NT2/D1 (cell line): ENCODE measurements around the gene LFNG.
A peak's percentile ranks its signal among the peaks of the same experiment; 100 is the strongest.

ENCODE experiments used
- DNase-seq: peaks from one replicate; pipeline ENCODE4 v3.0.0-alpha.2; 2011; ENCODE audit warnings: low read depth, low spot score
- H3K27me3 ChIP-seq: 2 replicates; pipeline ENCODE4 v1.6.0; 2011; ENCODE audit warnings: mild to moderate bottlenecking; ENCODE audit not compliant: insufficient read length, insufficient read depth
- H3K36me3 ChIP-seq: 2 replicates; pipeline ENCODE4 v1.6.1; 2011; ENCODE audit warnings: mild to moderate bottlenecking, low read length, mixed read lengths; ENCODE audit not compliant: insufficient read depth, insufficient read length
- H3K4me1 ChIP-seq: 2 replicates; pipeline ENCODE4 v1.5.1; 2011; ENCODE audit not compliant: insufficient read depth, insufficient read length
- H3K4me3 ChIP-seq: 2 replicates; pipeline ENCODE4 v1.5.1; 2011; ENCODE audit warnings: low read depth; ENCODE audit not compliant: insufficient read length
- H3K9ac ChIP-seq: 2 replicates; pipeline ENCODE4 v1.6.0; 2011; ENCODE audit warnings: low read depth; ENCODE audit not compliant: insufficient read length
- H3K9me3 ChIP-seq: 2 replicates; pipeline ENCODE4 v1.5.1; 2011; ENCODE audit warnings: mild to moderate bottlenecking, low read length; ENCODE audit not compliant: insufficient read depth
- SUZ12 ChIP-seq: IDR thresholded peaks from 2 replicates; pipeline ENCODE4 v1.6.1; 2011; ENCODE audit not compliant: insufficient read length, insufficient read depth; ENCODE audit errors: extremely low read depth
- YY1 ChIP-seq: IDR thresholded peaks from 2 replicates; pipeline ENCODE4 v1.6.1; 2011; ENCODE audit not compliant: insufficient read length, insufficient read depth
- ZNF274 ChIP-seq: IDR thresholded peaks from 2 replicates; pipeline ENCODE4 v1.6.1; 2011; ENCODE audit warnings: mild to moderate bottlenecking, low read depth, low read length

Gene LFNG

DNA sequence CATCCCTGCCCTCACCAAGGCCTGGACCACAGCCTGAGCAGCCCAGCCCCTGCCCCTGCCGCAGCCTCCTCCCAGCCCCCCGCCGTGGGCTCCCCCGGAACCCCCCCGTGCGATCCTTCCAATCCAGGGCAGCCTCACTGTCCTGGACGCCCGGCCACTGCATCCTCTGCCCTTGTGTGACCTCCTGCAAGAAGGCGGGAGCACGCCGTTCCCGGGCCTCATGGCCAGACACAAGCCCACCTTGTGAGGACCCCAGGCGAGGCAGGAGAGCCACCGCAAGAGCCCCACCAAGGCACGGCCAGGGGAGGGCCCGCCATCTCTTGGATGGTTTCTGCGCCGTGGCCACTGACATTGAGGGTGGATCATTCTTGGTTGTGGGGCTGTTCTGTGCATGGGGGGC lies 7.8 kb upstream of the LFNG start:
- DNase-seq, result no peak
- Histone ChIP-seq H3K27me3 (peaks cover 4% of the 10 kb centered on the region), H3K36me3 (no peaks in the 10 kb centered on the region), H3K4me3 (no peak overlapping the region), H3K9me3 (no peaks in the 10 kb centered on the region), H3K9ac (peak overlapping the region; percentile 8), H3K4me1 (peaks cover 50% of the 10 kb centered on the region)
- no peak for TF ChIP-seq ZNF274
- no peak for TF ChIP-seq YY1
- TF ChIP-seq SUZ12, result no peak

DNA sequence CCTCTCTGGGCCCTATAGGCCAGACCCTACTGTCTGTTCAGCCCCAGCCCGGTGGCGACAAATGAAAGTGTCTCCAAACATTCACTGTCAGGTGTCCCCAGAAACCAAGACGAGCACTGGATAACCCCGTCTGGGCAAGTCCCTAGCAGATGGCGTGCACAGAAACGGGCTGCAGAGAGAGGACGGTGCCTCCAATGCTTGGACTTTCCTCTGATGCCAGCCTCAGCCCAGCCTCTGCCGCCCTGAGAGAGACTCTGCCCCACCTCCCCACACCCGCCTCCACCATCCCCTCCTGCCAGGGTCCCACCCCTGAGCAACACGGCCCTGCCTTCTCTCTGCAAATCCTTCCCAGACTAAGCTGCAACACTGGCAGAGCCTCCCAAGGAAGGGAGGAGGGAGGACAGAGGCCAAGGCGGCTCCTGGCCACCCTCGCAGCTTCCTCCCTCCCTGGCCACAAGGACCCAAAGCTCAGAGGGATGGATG lies 7.4 kb upstream of the LFNG start:
- peaks cover 53% of the 10 kb centered on the region for H3K4me1 ChIP-seq
- H3K27me3 ChIP-seq, result peaks cover 8% of the 10 kb centered on the region
- H3K9ac ChIP-seq, result peak overlapping the region; percentile 8
- H3K36me3 ChIP-seq, result no peaks in the 10 kb centered on the region
- DNase-seq, result no peak
- no peaks in the 10 kb centered on the region for H3K9me3 ChIP-seq
- TF ChIP-seq ZNF274 (no peak), YY1 (no peak), SUZ12 (no peak)
- H3K4me3 ChIP-seq, result no peak overlapping the region

DNA sequence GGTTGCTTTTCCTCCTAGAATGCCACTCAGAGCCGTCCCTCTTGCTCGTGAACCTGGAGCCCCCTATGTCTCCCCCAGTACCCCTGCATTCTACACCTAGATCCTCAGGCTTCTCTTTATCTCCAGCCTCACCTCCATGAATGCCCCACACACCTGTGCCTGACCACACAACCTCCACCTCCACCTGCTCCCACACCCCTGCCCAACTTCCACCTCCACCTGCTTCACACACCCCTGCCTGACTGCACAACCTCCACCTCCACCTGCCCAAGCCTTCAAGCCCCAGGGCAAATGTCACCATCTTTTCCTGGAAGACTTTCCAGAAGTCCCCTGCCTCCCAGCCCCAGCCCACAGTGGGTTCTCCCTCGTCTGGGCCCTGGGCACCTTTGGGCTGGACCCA lies 6.9 kb upstream of the LFNG start:
- Histone ChIP-seq H3K9me3 (no peaks in the 10 kb centered on the region), H3K4me1 (peaks cover 57% of the 10 kb centered on the region), H3K9ac (no peak overlapping the region), H3K27me3 (peaks cover 13% of the 10 kb centered on the region), H3K36me3 (no peaks in the 10 kb centered on the region), H3K4me3 (no peak overlapping the region)
- DNase-seq, result no peak
- TF ChIP-seq ZNF274, result no peak
- no peak for TF ChIP-seq YY1
- no peak for TF ChIP-seq SUZ12

DNA sequence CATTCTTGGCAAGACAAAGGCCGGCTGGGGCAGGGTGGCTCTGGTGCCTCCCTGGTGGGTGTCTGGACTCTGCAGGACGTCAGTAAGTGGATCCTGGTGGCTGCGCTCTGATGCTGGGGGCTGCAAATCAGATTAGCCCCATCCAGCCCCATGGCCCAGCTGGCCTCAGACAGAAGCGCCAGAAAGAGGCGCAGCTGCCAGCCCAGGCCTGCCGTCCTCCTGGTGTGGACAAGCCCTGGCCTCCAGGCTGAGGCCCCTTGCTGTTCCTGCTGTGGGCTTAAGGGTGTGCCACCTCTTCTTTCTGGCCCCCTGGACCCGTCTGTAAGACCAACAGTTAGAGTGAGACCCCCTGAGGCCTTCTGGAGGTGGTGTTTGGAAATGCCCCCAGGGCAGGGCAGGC lies 5.9 kb upstream of the LFNG start:
- peaks cover 23% of the 10 kb centered on the region for H3K27me3 ChIP-seq
- DNase-seq, result no peak
- no peak for TF ChIP-seq YY1
- TF ChIP-seq SUZ12, result no peak
- TF ChIP-seq ZNF274, result no peak
- no peak overlapping the region for H3K4me3 ChIP-seq
- H3K36me3 ChIP-seq, result no peaks in the 10 kb centered on the region
- peaks cover 58% of the 10 kb centered on the region for H3K4me1 ChIP-seq
- H3K9ac ChIP-seq, result no peak overlapping the region
- no peaks in the 10 kb centered on the region for H3K9me3 ChIP-seq

DNA sequence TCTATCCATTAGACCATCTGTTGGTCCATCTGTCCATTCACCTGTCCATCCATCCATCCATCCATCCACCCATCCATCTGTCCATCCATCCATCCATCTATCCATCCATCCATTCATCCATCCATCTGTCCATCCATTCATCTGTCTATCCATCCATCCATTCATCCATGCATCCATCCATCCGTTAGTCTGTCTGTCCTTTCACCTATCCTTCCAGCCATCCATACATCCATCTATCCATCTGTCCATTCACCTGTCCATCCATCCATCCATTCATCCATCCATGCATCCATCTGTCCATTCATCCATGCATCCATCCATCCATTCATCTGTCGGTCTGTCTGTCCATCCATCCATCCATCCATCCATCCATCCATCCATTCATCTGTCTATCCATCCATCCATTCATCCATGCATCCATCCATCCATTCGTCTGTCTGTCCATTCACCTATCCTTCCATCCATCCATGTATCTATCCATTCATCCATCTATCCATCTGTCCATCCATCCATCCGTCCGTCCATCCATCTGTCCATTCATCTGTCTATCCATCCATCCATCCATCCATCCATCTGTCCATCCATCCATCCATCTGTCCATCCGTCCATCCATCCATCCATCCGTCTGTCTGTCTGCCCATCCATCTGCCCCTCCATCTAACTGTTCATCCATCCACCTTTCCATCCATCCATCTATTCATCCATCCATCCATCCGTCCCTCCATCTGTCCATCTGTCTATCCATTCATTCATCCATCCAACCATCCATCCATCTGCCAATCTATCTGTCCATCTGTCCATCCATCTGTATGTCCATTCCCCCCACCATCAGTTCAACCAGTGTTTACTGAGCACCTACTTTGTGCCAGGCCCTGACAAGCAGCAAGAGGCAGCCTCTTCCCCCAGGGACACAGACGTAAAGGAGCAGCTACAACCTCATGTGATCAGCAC lies 4.8 kb upstream of the LFNG start:
- Histone ChIP-seq H3K27me3 (peaks cover 29% of the 10 kb centered on the region), H3K9me3 (no peaks in the 10 kb centered on the region), H3K4me1 (peaks cover 51% of the 10 kb centered on the region), H3K4me3 (no peak overlapping the region), H3K9ac (no peak overlapping the region), H3K36me3 (no peaks in the 10 kb centered on the region)
- TF ChIP-seq ZNF274, result no peak
- TF ChIP-seq YY1, result no peak
- TF ChIP-seq SUZ12, result no peak
- no peak for DNase-seq

DNA sequence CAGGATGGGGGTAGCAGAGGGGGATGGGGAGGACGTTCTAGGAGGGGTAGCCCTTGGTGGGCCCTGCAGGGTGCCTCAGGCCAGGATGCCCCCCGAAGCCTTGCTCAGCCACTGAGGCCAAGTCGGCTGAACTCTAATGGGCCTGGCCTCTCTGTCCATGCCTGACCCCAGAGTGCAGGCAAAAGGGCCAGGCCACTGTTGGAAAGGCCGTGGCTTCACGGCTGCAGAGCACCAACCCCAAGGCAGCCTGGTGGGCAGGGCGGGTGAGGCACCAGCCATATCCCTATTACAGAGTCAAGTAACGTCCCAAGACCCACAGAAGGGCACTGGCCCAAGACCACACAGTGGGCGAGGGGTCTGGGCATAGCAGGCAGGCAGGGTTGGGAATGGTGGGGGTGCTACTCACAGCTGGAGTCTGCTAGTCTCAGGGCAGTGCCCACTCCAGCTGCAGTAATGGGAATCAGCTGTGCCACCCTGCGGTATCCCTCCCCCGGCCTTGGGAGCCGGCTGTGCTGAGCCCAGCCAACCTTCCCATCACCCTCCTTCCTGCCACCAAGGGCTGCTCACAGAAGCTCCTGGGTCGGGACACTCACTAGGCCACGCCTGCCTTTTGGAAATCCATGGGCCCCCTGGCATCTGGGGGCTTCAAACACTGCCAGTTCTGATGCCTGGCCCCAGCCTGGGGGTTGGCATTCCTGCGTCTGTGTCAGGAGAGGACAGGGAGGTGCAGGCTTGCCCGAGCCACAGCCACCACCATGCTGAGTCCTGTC lies 4.0 kb upstream of the LFNG start:
- DNase-seq, result no peak
- Histone ChIP-seq H3K36me3 (no peaks in the 10 kb centered on the region), H3K27me3 (peaks cover 35% of the 10 kb centered on the region), H3K4me3 (no peak overlapping the region), H3K9me3 (no peaks in the 10 kb centered on the region), H3K9ac (no peak overlapping the region), H3K4me1 (peaks cover 49% of the 10 kb centered on the region)
- no peak for TF ChIP-seq SUZ12
- TF ChIP-seq ZNF274, result no peak
- TF ChIP-seq YY1, result no peak

DNA sequence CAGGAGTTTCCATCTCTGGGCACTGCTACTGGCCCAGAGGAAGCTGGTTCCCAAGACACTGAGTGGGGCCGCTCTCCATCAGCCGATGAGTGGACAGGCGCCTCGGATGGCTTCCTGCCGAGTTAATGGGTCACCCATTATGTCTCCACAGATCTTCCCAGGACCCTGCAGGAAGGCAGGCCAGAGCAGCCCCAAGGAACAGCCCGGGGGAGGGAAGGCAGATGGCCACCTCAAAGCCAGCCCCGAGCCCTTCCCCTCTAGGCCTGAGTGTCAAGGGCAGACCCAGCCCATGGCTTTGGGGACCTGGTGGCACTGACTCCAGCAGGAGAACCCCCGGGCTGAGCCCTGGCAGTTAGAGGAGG lies 3.4 kb upstream of the LFNG start:
- peaks cover 44% of the 10 kb centered on the region for H3K4me1 ChIP-seq
- no peak for TF ChIP-seq YY1

More for the DNA sequence above, 3.4 kb upstream of the LFNG start:
- H3K36me3 ChIP-seq, result no peaks in the 10 kb centered on the region
- no peaks in the 10 kb centered on the region for H3K9me3 ChIP-seq
- H3K9ac ChIP-seq, result peak overlapping the region; percentile 59
- peaks cover 41% of the 10 kb centered on the region for H3K27me3 ChIP-seq
- H3K4me3 ChIP-seq, result no peak overlapping the region
- no peak for DNase-seq
